Measurements from ENCODE around the gene TNFAIP8. TPM values are rescaled to one million over a fixed set of nuclear protein-coding genes. Genes with fewer than 3 reads are reported as not detected.
A peak's percentile ranks its signal among the peaks of the same experiment; 100 is the strongest.

The TNFAIP8 gene
- total RNA-seq, 5 donors from 2014 or later (not counting 1 experiment from before 2014, with no cell fraction given), result 128 to 145 (median 135) TPM

DNA sequence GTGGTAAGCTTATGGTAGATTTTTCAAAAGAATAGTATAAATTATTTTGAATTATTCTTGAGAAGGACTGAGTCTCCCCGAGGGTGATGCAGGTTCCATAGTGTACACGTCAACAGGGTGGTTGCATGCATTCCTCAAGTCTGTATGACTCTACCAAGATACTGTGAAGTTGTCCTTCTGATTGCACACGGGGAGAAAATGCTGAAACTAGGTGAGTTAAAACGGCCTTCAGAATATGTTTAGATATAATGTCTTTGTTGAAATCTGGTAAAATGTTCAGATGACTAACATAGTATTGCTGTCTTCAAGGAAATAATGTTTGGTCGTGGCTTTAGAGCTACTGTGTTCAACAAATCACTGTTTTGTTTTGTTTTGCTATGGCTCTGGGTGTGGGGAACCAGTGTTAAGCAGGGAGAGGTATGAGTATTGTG is 22.4 kb upstream of the TNFAIP8 start:
- peak overlapping the region; percentile 95 to 98 for H3K27ac Mint-ChIP-seq
- H3K4me1 Mint-ChIP-seq, result peaks cover 92 to 98% (median 97%) of the 10 kb centered on the region in 3 donors
- POLR2A ChIA-PET, result interaction anchor here (0.6 to 1.1 kb wide), 3 partner anchors 9 to 43 kb away, joined by 3 read pairs; no protein-coding TSS in a partner anchor
- no peaks in the 10 kb centered on the region for H3K9me3 Mint-ChIP-seq
- H3K36me3 Mint-ChIP-seq, result peaks cover 7% of the 10 kb centered on the region
- H3K27me3 Mint-ChIP-seq, result no peaks in the 10 kb centered on the region
- DNase-seq (no peak), ATAC-seq (replicated peaks in 1 of 4) (no peak)
- H3K27me3 ChIP-seq (replicated peaks in 1 of 2; ENCODE audit: control insufficient read depth in 2 of 2, extremely low read depth in 1 of 2, insufficient read depth in 2 of 2, low read length in 1 of 2), result no peaks in the 10 kb centered on the region
- CTCF ChIA-PET, result interaction anchor here (0.6 to 1.5 kb wide), 8 partner anchors 18 to 199 kb away, joined by 3 read pairs; no protein-coding TSS in a partner anchor
- H3K9me3 ChIP-seq, result no peaks in the 10 kb centered on the region
- peak overlapping the region; percentile 74 to 89 (median 85) for H3K4me3 Mint-ChIP-seq
- 14% methylated on average over 5 of the region's 5 CpGs for WGBS (ENCODE audit: insufficient coverage)
- H3K4me3 ChIP-seq (ENCODE audit: control insufficient read depth in 1 of 2, extremely low read depth in 1 of 2, low read length in 1 of 2), result peak overlapping the region; percentile 44 to 45
- H3K27ac ChIP-seq (ENCODE audit: low read length), result peak overlapping the region; percentile 91
- no peaks in the 10 kb centered on the region for H3K36me3 ChIP-seq (ENCODE audit: control insufficient read depth in 2 of 2, extremely low read depth in 1 of 2, insufficient read depth in 1 of 2, low read length in 1 of 2)
- peaks cover 79 to 83% of the 10 kb centered on the region in 2 experiments for H3K4me1 ChIP-seq (ENCODE audit: control insufficient read depth in 1 of 2, extremely low read depth in 1 of 2, insufficient read depth in 2 of 2, low read length in 2 of 2)

GRCh38 chr5:119335261-119335677 is 20.6 kb upstream of the TNFAIP8 start:
- Mint-ChIP-seq H3K9me3 (no peaks in the 10 kb centered on the region), H3K36me3 (peaks cover 7% of the 10 kb centered on the region), H3K27ac (peak overlapping the region; percentile 95 to 98), H3K4me1 (peaks cover 92 to 98% (median 97%) of the 10 kb centered on the region in 3 donors), H3K4me3 (peak overlapping the region; percentile 74 to 89 (median 85)), H3K27me3 (no peaks in the 10 kb centered on the region)
- ChIA-PET POLR2A (interaction anchor here (0.5 to 1.2 kb wide), 3 partner anchors 31 to 60 kb away, joined by 3 read pairs; no protein-coding TSS in a partner anchor), CTCF (interaction anchor here (0.6 to 1.6 kb wide), 5 partner anchors 11 to 76 kb away, joined by 3 to 7 read pairs (median 3); no protein-coding TSS in a partner anchor)
- Histone ChIP-seq H3K36me3 (ENCODE audit: control insufficient read depth in 2 of 2, extremely low read depth in 1 of 2, insufficient read depth in 1 of 2, low read length in 1 of 2) (no peaks in the 10 kb centered on the region), H3K4me3 (ENCODE audit: control insufficient read depth in 1 of 2, extremely low read depth in 1 of 2, low read length in 1 of 2) (peak overlapping the region; percentile 35 to 45), H3K27ac (ENCODE audit: low read length) (peak overlapping the region; percentile 91), H3K27me3 (replicated peaks in 1 of 2; ENCODE audit: control insufficient read depth in 2 of 2, extremely low read depth in 1 of 2, insufficient read depth in 2 of 2, low read length in 1 of 2) (no peaks in the 10 kb centered on the region), H3K9me3 (no peaks in the 10 kb centered on the region), H3K4me1 (ENCODE audit: control insufficient read depth in 1 of 2, extremely low read depth in 1 of 2, insufficient read depth in 2 of 2, low read length in 2 of 2) (peaks cover 78 to 83% of the 10 kb centered on the region in 2 experiments)
- WGBS (ENCODE audit: insufficient coverage), result 38% methylated on average over 1 of the region's 4 CpGs
- ATAC-seq (replicated peaks in 1 of 4) (no peak), DNase-seq (no peak)

- Histone ChIP-seq H3K4me3 (ENCODE audit: control insufficient read depth in 1 of 2, extremely low read depth in 1 of 2, low read length in 1 of 2) (peak overlapping the region in 1 of 2 donors; percentile 45), H3K36me3 (ENCODE audit: control insufficient read depth in 2 of 2, extremely low read depth in 1 of 2, insufficient read depth in 1 of 2, low read length in 1 of 2) (no peaks in the 10 kb centered on the region), H3K9me3 (no peaks in the 10 kb centered on the region), H3K27ac (ENCODE audit: low read length) (peak overlapping the region; percentile 91), H3K27me3 (replicated peaks in 1 of 2; ENCODE audit: control insufficient read depth in 2 of 2, extremely low read depth in 1 of 2, insufficient read depth in 2 of 2, low read length in 1 of 2) (no peaks in the 10 kb centered on the region), H3K4me1 (ENCODE audit: control insufficient read depth in 1 of 2, extremely low read depth in 1 of 2, insufficient read depth in 2 of 2, low read length in 2 of 2) (peaks cover 78 to 82% of the 10 kb centered on the region in 2 experiments)
- peak overlapping the region; percentile 74 to 89 (median 85) for H3K4me3 Mint-ChIP-seq
- peaks cover 92 to 98% (median 97%) of the 10 kb centered on the region in 3 donors for H3K4me1 Mint-ChIP-seq
- H3K36me3 Mint-ChIP-seq, result peaks cover 4% of the 10 kb centered on the region
- WGBS (ENCODE audit: insufficient coverage), result 78% methylated on average over 1 of the region's 1 CpG
- POLR2A ChIA-PET, result interaction anchor here in 1 of 2 donors (1.1 kb wide), 1 partner anchor 13 kb away, joined by 3 read pairs; no protein-coding TSS in a partner anchor
- H3K9me3 Mint-ChIP-seq, result no peaks in the 10 kb centered on the region
- CTCF ChIA-PET, result interaction anchor here (0.5 to 3.0 kb wide), 8 partner anchors 9 to 68 kb away, joined by 3 to 16 read pairs (median 4); no protein-coding TSS in a partner anchor
- DNase-seq (no peak), ATAC-seq (replicated peaks in 1 of 4) (peak in 1 of 4 experiments; percentile 45)
- peak overlapping the region; percentile 95 to 98 for H3K27ac Mint-ChIP-seq
- no peaks in the 10 kb centered on the region for H3K27me3 Mint-ChIP-seq
These were observed 19.6 kb upstream of the TNFAIP8 start for GRCh38 chr5:119336262-119336661.

GRCh38 chr5:119336845-119337580 is 18.8 kb upstream of the TNFAIP8 start:
- no peaks in the 10 kb centered on the region for H3K9me3 ChIP-seq
- Mint-ChIP-seq H3K36me3 (peaks cover 4% of the 10 kb centered on the region), H3K4me1 (peaks cover 92 to 98% (median 97%) of the 10 kb centered on the region in 3 donors), H3K9me3 (no peaks in the 10 kb centered on the region), H3K27me3 (no peaks in the 10 kb centered on the region), H3K4me3 (peak overlapping the region; percentile 53 to 89 (median 61)), H3K27ac (peak overlapping the region; percentile 95 to 98)
- no peaks in the 10 kb centered on the region for H3K27me3 ChIP-seq (replicated peaks in 1 of 2; ENCODE audit: control insufficient read depth in 2 of 2, extremely low read depth in 1 of 2, insufficient read depth in 2 of 2, low read length in 1 of 2)
- ChIA-PET CTCF (interaction anchor here (0.5 to 3.0 kb wide), 13 partner anchors 9 to 75 kb away, joined by 3 to 16 read pairs (median 5); no protein-coding TSS in a partner anchor), POLR2A (interaction anchor here (0.6 to 1.1 kb wide), 5 partner anchors 14 to 63 kb away, joined by 3 to 11 read pairs (median 4); no protein-coding TSS in a partner anchor)
- H3K4me3 ChIP-seq (ENCODE audit: control insufficient read depth in 1 of 2, extremely low read depth in 1 of 2, low read length in 1 of 2), result peak overlapping the region in 1 of 2 donors; percentile 23
- DNase-seq (no peak), ATAC-seq (replicated peaks in 1 of 4) (no peak)
- H3K27ac ChIP-seq (ENCODE audit: low read length), result peak overlapping the region; percentile 91
- 58% methylated on average over 2 of the region's 3 CpGs for WGBS (ENCODE audit: insufficient coverage)
- H3K36me3 ChIP-seq (ENCODE audit: control insufficient read depth in 2 of 2, extremely low read depth in 1 of 2, insufficient read depth in 1 of 2, low read length in 1 of 2), result no peaks in the 10 kb centered on the region
- peaks cover 78 to 82% of the 10 kb centered on the region in 2 experiments for H3K4me1 ChIP-seq (ENCODE audit: control insufficient read depth in 1 of 2, extremely low read depth in 1 of 2, insufficient read depth in 2 of 2, low read length in 2 of 2)

- Histone ChIP-seq H3K4me3 (ENCODE audit: control insufficient read depth in 1 of 2, extremely low read depth in 1 of 2, low read length in 1 of 2) (no peak overlapping the region), H3K36me3 (ENCODE audit: control insufficient read depth in 2 of 2, extremely low read depth in 1 of 2, insufficient read depth in 1 of 2, low read length in 1 of 2) (peaks cover 0 to 4% of the 10 kb centered on the region in 2 donors), H3K27me3 (replicated peaks in 1 of 2; ENCODE audit: control insufficient read depth in 2 of 2, extremely low read depth in 1 of 2, insufficient read depth in 2 of 2, low read length in 1 of 2) (no peaks in the 10 kb centered on the region), H3K9me3 (no peaks in the 10 kb centered on the region), H3K27ac (ENCODE audit: low read length) (peak overlapping the region; percentile 91), H3K4me1 (ENCODE audit: control insufficient read depth in 1 of 2, extremely low read depth in 1 of 2, insufficient read depth in 2 of 2, low read length in 2 of 2) (peaks cover 88% of the 10 kb centered on the region in 2 experiments)
- Mint-ChIP-seq H3K9me3 (no peaks in the 10 kb centered on the region), H3K27ac (peak overlapping the region; percentile 95 to 98), H3K27me3 (no peaks in the 10 kb centered on the region), H3K36me3 (peaks cover 9% of the 10 kb centered on the region), H3K4me1 (peaks cover 93 to 98% (median 96%) of the 10 kb centered on the region in 3 donors), H3K4me3 (peak overlapping the region; percentile 43 to 89 (median 53))
- ChIA-PET POLR2A (interaction anchor here (0.6 to 1.0 kb wide), 9 partner anchors 9 to 258 kb away, joined by 3 to 8 read pairs (median 3); no protein-coding TSS in a partner anchor), CTCF (interaction anchor here (0.7 to 3.0 kb wide), 12 partner anchors 8 to 74 kb away, joined by 3 to 16 read pairs (median 4); no protein-coding TSS in a partner anchor)
- WGBS (ENCODE audit: insufficient coverage), result 0% methylated on average over 1 of the region's 4 CpGs
- no peak for DNase-seq
- ATAC-seq (replicated peaks in 1 of 4), result peak; percentile 9 to 31 (median 16)
These were observed 17.4 kb upstream of the TNFAIP8 start for GRCh38 chr5:119338326-119338946.
